K562 (cell line): ENCODE data around the gene CDYL2. TPM values are rescaled to one million over a fixed set of nuclear protein-coding genes. Genes with fewer than 3 reads are reported as not detected.

Experiments
- ATAC-seq: fragments of 200-7000 bp; cut with Tn5 transposase; 3 replicates; pipeline ENCODE4 v1.9.1; 2020; ENCODE audit warnings: moderate library complexity
- BruUV-seq: library from RNA; stranded (reverse); fragments of 400-500 nt; replicated peaks from 2 replicates; lab custom pipeline; 2021; lab: Mats Ljungman, UMichigan
- CTCF ChIA-PET: fragments of 300-600 bp; formaldehyde crosslinking; extraction: SDS; loops from one replicate; lab custom pipeline; 2021; ENCODE audit warnings: low intra/inter-chr PET ratio; lab: Yijun Ruan, JAX
- POLR2A ChIA-PET: fragments of 300-600, 350-650 bp; sonication (Branson Sonifier 250); formaldehyde crosslinking; extraction: SDS; loops from one replicate; lab custom pipeline; 2021; ENCODE audit warnings: antibody characterized with exemption, inconsistent platforms; lab: Yijun Ruan, JAX
- DNase-seq, 4 experiments: peaks; one replicate each; pipeline versions ENCODE4 v3.0.0 to v3.0.0-alpha.2; 2011 to 2018; ENCODE audit warnings: low spot score in 3 of 4, mixed read lengths in 3 of 4; ENCODE audit errors: extremely low read depth in 1 of 4
- FAIRE-seq: peaks from 2 replicates; lab custom pipeline; 2011; peaks lifted over from hg19 to GRCh38; lab: Jason Lieb, UNC
- H2AFZ ChIP-seq: 2 replicates; pipeline ENCODE4 v1.6.0; 2011; ENCODE audit warnings: low read depth, low read length, control low read depth, inconsistent platforms
- H3K27ac ChIP-seq: fragments of 200-600 bp; 3 replicates; pipeline ENCODE4 v1.8.0; 2011; ENCODE audit warnings: low read depth, mild to moderate bottlenecking, control low read depth, inconsistent platforms, low read length, moderate library complexity, mixed read lengths; ENCODE audit errors: extremely low read depth
- H3K27me3 ChIP-seq, 2 experiments: fragments of 300-600 bp in 1 of 2; 2 replicates in 1 of 2; 3 replicates in 1 of 2; pipeline versions ENCODE4 v1.6.0 to v1.8.0; 2011; ENCODE audit warnings: inconsistent platforms in 2 of 2, low read length in 2 of 2, mild to moderate bottlenecking in 1 of 2, mixed read lengths in 1 of 2, moderate library complexity in 1 of 2; ENCODE audit not compliant: control insufficient read depth in 2 of 2, insufficient read depth in 2 of 2
- H3K36me3 ChIP-seq: fragments of 300-600 bp; 3 replicates; pipeline ENCODE4 v1.8.0; 2011; ENCODE audit warnings: mild to moderate bottlenecking, low read length, inconsistent platforms; ENCODE audit not compliant: control insufficient read depth, insufficient read depth
- H3K4me1 ChIP-seq, 2 experiments: fragments of 200-600 bp in 1 of 2; replicated peaks in 1 of 2; 2 replicates in 1 of 2; 3 replicates in 1 of 2; pipeline versions ENCODE4 v1.5.1 to v1.8.0; 2011; ENCODE audit warnings: inconsistent platforms in 2 of 2, low read length in 2 of 2, mild to moderate bottlenecking in 1 of 2, mixed read lengths in 1 of 2, moderate library complexity in 1 of 2; ENCODE audit not compliant: control insufficient read depth in 2 of 2, insufficient read depth in 2 of 2
- H3K4me2 ChIP-seq: 2 replicates; pipeline ENCODE4 v1.6.1; 2011; ENCODE audit warnings: low read length, control low read depth, inconsistent platforms, mixed read lengths; ENCODE audit not compliant: insufficient read depth
- H3K4me3 ChIP-seq: fragments of 200-600 bp; sonication (generic), shearing (Covaris generic); 2 replicates; pipeline ENCODE4 v1.5.1; 2016; ENCODE audit warnings: control low read depth, inconsistent platforms
- H3K79me2 ChIP-seq: fragments of 200-600 bp; 3 replicates; pipeline ENCODE4 v1.8.0; 2011; ENCODE audit warnings: low read length, inconsistent platforms; ENCODE audit not compliant: control insufficient read depth, insufficient read depth
- H3K9ac ChIP-seq, 2 experiments: 2 replicates each; pipeline versions ENCODE4 v1.6.0 to v1.6.1; 2011; ENCODE audit warnings: low read depth in 2 of 2, low read length in 2 of 2, control low read depth in 1 of 2, inconsistent platforms in 1 of 2, mild to moderate bottlenecking in 1 of 2, mixed read lengths in 1 of 2; ENCODE audit not compliant: insufficient read depth in 1 of 2
- H3K9me1 ChIP-seq: one replicate; pipeline ENCODE4 v1.6.0; 2011; ENCODE audit warnings: inconsistent platforms, mild to moderate bottlenecking, low read length, moderate library complexity; ENCODE audit not compliant: control insufficient read depth, insufficient read depth
- H3K9me3 ChIP-seq: replicated peaks from 2 replicates; pipeline ENCODE4 v1.5.1; 2011; ENCODE audit warnings: low read depth, low read length, inconsistent platforms; ENCODE audit not compliant: control insufficient read depth, insufficient read depth
- H4K20me1 ChIP-seq: replicated peaks from 2 replicates; pipeline ENCODE4 v1.6.1; 2011; ENCODE audit warnings: low read length, inconsistent platforms, mixed read lengths; ENCODE audit not compliant: control insufficient read depth, insufficient read depth
- CEBPG ChIP-seq, 3 experiments: fragments of 200-800 bp in 1 of 3; sonication (Bioruptor generic) in 1 of 3; sonication (generic) in 1 of 3; formaldehyde crosslinking in 1 of 3; IDR thresholded peaks in 2 of 3; conservative IDR thresholded peaks in 1 of 3; 2 replicates each; pipeline versions ENCODE4 v1.6.1 to v1.8.0; 2016 to 2022; ENCODE audit warnings: missing compliant biosample characterization in 2 of 3, missing genetic modification characterization in 2 of 3, mild to moderate bottlenecking in 1 of 3, missing genetic modification reagents in 1 of 3
- FOXK1 ChIP-seq: sonication (generic); formaldehyde crosslinking; IDR thresholded peaks from 2 replicates; pipeline ENCODE4 v1.8.0; 2022; ENCODE audit warnings: missing genetic modification reagents, mild to moderate bottlenecking, borderline replicate concordance
- MAFF ChIP-seq: IDR thresholded peaks from 2 replicates; pipeline ENCODE4 v1.6.1; 2012; ENCODE audit warnings: low read length, improper control_type of control experiment
- MCM7 ChIP-seq, 2 experiments: fragments of 450-650 bp; IDR thresholded peaks; 2 replicates each; pipeline ENCODE4 v1.6.1; 2016 to 2018
- MEF2A ChIP-seq: IDR thresholded peaks from 2 replicates; pipeline ENCODE4 v1.6.1; 2011; ENCODE audit warnings: low read depth, mild to moderate bottlenecking, low read length, moderate library complexity; ENCODE audit not compliant: control insufficient read depth
- MTA3 ChIP-seq: fragments of 450-650 bp; formaldehyde crosslinking; IDR thresholded peaks from 2 replicates; pipeline ENCODE4 v1.6.1; 2017; ENCODE audit warnings: mild to moderate bottlenecking, borderline replicate concordance
- PML ChIP-seq: IDR thresholded peaks from 2 replicates; pipeline ENCODE4 v1.6.1; 2012; ENCODE audit warnings: low read length, inconsistent platforms
- POLR2A ChIP-seq: fragments of 450-650 bp; conservative IDR thresholded peaks from 2 replicates; pipeline ENCODE4 v1.6.1; 2016
- PTTG1 ChIP-seq: fragments of 450-650 bp; IDR thresholded peaks from 2 replicates; pipeline ENCODE4 v1.6.1; 2016; ENCODE audit warnings: low read depth, mild to moderate bottlenecking, missing genetic modification characterization, missing compliant biosample characterization
- RCOR1 ChIP-seq, 2 experiments: IDR thresholded peaks; 2 replicates each; pipeline ENCODE4 v1.6.1; 2012; ENCODE audit warnings: low read depth in 2 of 2, low read length in 2 of 2, borderline replicate concordance in 1 of 2, improper control_type of control experiment in 1 of 2
- SIRT6 ChIP-seq: IDR thresholded peaks from one replicate; pipeline ENCODE4 v1.6.1; 2012; ENCODE audit warnings: low read depth, mild to moderate bottlenecking, control low read depth, inconsistent platforms, low read length, moderate library complexity
- SLC30A9 ChIP-seq: fragments of 250-450 bp; sonication (Bioruptor Pico); IDR thresholded peaks from 2 replicates; pipeline ENCODE4 v1.8.0; 2022; ENCODE audit warnings: mild to moderate bottlenecking, moderate library complexity
- ZNF41 ChIP-seq: fragments of 250-450 bp; sonication (Bioruptor Pico); conservative IDR thresholded peaks from 2 replicates; pipeline ENCODE4 v1.4.0; 2020; ENCODE audit warnings: mild to moderate bottlenecking
- ZNF695 ChIP-seq: fragments of 450-650 bp; formaldehyde crosslinking; IDR thresholded peaks from 2 replicates; pipeline ENCODE4 v1.4.0; 2020; ENCODE audit warnings: mild to moderate bottlenecking, moderate library complexity
- ZNF696 ChIP-seq: fragments of 250-450 bp; sonication (Bioruptor Pico); conservative IDR thresholded peaks from 2 replicates; pipeline ENCODE4 v1.4.0; 2020; ENCODE audit warnings: mild to moderate bottlenecking, moderate library complexity
- WGBS: fragments of 100-300 bp; shearing (Covaris generic); methylation state at CpG from one replicate; pipeline ENCODE4 v1.1.6; 2016; ENCODE audit warnings: low coverage, mixed read lengths; ENCODE audit not compliant: insufficient coverage; ENCODE audit errors: missing lambda C conversion rate; 5-methylcytosine and 5-hydroxymethylcytosine counted together
- in situ Hi-C: fragments of 300-500 bp; cut with MboI; formaldehyde crosslinking; loops from 4 replicates; pipeline ENCODE4 v1.15.0; 2018; ENCODE audit warnings: inconsistent platforms, mixed read lengths
- intact Hi-C: fragments of 100-400 bp; cut with micrococcal nuclease; formaldehyde crosslinking; loops from 2 replicates; pipeline ENCODE4 v1.14.2; 2022
- polyA plus RNA-seq, 8 experiments: library from polyadenylated mRNA; depleted of rRNA in 4 of 8; stranded (reverse) in 5 of 8; unstranded in 3 of 8; fragments of >200 nt; fragmentation: Nextera tagmentation in 2 of 8; fragmentation: Illumina TruSeq in 1 of 8; extraction: Ambion mirVana in 2 of 8; extraction: Trizol in 1 of 8; gene quantifications; 2 replicates each; pipeline versions ENCODE4 v1.2.1 to v1.2.3, GENCODE V29; 2011 to 2014; ENCODE audit warnings: inconsistent platforms in 1 of 8, missing spikeins in 1 of 8
- total RNA-seq, 7 experiments: library from RNA; depleted of rRNA in 6 of 7; stranded (reverse); fragments of >200 nt in 6 of 7; fragmentation: Illumina TruSeq in 2 of 7; extraction: Trizol in 2 of 7; gene quantifications; 2 replicates each; pipeline versions ENCODE4 v1.2.1 to v1.2.3, GENCODE V29; 2011 to 2021; ENCODE audit warnings: low replicate concordance in 1 of 7
- TF ChIP-seq, protein P1 (sequence below): fragments of 250-450 bp; sonication (Bioruptor Pico); IDR thresholded peaks from 2 replicates; pipeline ENCODE4 v1.4.0; 2020; ENCODE audit warnings: mild to moderate bottlenecking, moderate library complexity, borderline replicate concordance
- TF ChIP-seq, protein P2 (sequence below): fragments of 450-650 bp; IDR thresholded peaks from 2 replicates; pipeline ENCODE4 v1.6.1; 2014; ENCODE audit warnings: low read depth, mild to moderate bottlenecking, moderate library complexity, borderline replicate concordance

The CDYL2 gene
- total and polyA plus RNA-seq, 9 of the 15 experiments (the other 6 are each of a cell fraction or from before 2014, with no cell fraction given): under 0.01 to 0.04 (median 0.01) TPM; not detected in 6

DNA sequence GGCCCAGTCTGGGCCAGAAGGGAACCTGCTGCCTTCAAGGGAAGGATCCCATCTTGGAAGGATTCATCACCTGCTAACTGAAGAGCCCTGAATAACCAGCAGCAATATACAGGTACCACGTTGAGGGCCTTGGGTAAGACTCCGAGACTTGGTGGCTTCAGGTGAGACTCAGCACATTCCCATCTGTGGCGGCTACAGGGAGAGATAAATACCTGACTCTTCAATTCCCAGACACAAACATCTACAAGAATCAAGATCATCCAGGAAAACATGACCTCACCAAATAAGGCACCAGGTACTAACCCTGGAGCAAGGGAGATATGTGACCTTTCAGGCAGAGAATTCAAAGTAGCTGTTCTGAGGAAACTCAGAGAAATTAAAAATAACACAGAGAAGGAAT, 164.1 kb downstream of the CDYL2 start:
- CTCF ChIA-PET: no interaction called here
- Histone ChIP-seq H3K4me3 (no peak overlapping the region), H3K36me3 (no peaks in the 10 kb centered on the region), H3K79me2 (no peaks in the 10 kb centered on the region), H3K9ac (no peak overlapping the region), H3K4me1 (no peaks in the 10 kb centered on the region), H3K9me1 (no peaks in the 10 kb centered on the region), H4K20me1 (no peaks in the 10 kb centered on the region)
- TF ChIP-seq MTA3: no peak
- TF ChIP-seq, protein P1, sequence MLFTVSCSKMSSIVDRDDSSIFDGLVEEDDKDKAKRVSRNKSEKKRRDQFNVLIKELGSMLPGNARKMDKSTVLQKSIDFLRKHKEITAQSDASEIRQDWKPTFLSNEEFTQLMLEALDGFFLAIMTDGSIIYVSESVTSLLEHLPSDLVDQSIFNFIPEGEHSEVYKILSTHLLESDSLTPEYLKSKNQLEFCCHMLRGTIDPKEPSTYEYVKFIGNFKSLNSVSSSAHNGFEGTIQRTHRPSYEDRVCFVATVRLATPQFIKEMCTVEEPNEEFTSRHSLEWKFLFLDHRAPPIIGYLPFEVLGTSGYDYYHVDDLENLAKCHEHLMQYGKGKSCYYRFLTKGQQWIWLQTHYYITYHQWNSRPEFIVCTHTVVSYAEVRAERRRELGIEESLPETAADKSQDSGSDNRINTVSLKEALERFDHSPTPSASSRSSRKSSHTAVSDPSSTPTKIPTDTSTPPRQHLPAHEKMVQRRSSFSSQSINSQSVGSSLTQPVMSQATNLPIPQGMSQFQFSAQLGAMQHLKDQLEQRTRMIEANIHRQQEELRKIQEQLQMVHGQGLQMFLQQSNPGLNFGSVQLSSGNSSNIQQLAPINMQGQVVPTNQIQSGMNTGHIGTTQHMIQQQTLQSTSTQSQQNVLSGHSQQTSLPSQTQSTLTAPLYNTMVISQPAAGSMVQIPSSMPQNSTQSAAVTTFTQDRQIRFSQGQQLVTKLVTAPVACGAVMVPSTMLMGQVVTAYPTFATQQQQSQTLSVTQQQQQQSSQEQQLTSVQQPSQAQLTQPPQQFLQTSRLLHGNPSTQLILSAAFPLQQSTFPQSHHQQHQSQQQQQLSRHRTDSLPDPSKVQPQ: no peak
- TF ChIP-seq MCM7 (IDR thresholded peaks at IDR 0.05): no peak
- no peak for TF ChIP-seq FOXK1 (CRISPR knock-in tag)
- no peak for TF ChIP-seq SIRT6
- no peak for TF ChIP-seq ZNF696 (CRISPR knock-in tag)
- TF ChIP-seq, protein P2, sequence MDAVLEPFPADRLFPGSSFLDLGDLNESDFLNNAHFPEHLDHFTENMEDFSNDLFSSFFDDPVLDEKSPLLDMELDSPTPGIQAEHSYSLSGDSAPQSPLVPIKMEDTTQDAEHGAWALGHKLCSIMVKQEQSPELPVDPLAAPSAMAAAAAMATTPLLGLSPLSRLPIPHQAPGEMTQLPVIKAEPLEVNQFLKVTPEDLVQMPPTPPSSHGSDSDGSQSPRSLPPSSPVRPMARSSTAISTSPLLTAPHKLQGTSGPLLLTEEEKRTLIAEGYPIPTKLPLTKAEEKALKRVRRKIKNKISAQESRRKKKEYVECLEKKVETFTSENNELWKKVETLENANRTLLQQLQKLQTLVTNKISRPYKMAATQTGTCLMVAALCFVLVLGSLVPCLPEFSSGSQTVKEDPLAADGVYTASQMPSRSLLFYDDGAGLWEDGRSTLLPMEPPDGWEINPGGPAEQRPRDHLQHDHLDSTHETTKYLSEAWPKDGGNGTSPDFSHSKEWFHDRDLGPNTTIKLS: no peak
- TF ChIP-seq ZNF695 (CRISPR knock-in tag): no peak
- no peak for TF ChIP-seq PML
- TF ChIP-seq CEBPG (CRISPR knock-in tag; IDR thresholded peaks at IDR 0.05): no peak
- TF ChIP-seq CEBPG (tag; conservative IDR thresholded peaks at IDR 0.05 in 1 of 2, IDR thresholded peaks at IDR 0.05 in 1 of 2): no peak
- no peak for TF ChIP-seq RCOR1 (IDR thresholded peaks at IDR 0.05; ENCODE audit: borderline replicate concordance in 1 of 2, low read depth in 2 of 2, low read length in 2 of 2)
- no peak for TF ChIP-seq ZNF41
- no peak for TF ChIP-seq POLR2A
- no peak for TF ChIP-seq MEF2A
- no peak for TF ChIP-seq MAFF
- TF ChIP-seq PTTG1 (tag): no peak
- no peak for TF ChIP-seq SLC30A9 (CRISPR knock-in tag)
- TF ChIP-seq, all 486 proteins: peak for 0
- no peak for FAIRE-seq
- no TSS peak for BruUV-seq
- intact Hi-C loops (no loop called here), in situ Hi-C loops (no loop called here)
- DNase-seq: no peak
- H3K27me3 ChIP-seq: no peaks in the 10 kb centered on the region
- no peak for ATAC-seq
- no peak overlapping the region for H2AFZ ChIP-seq
- no peak overlapping the region for H3K27ac ChIP-seq
- no peaks in the 10 kb centered on the region for H3K9me3 ChIP-seq
- WGBS: 2% methylated on average over 3 of the region's 3 CpGs
- no peak overlapping the region for H3K4me2 ChIP-seq
- POLR2A ChIA-PET: interaction anchor here (0.6 kb wide), 1 partner anchor 11 kb away, joined by 3 read pairs; no protein-coding TSS in a partner anchor
